ENCODE results near the gene AGL. TPM values are rescaled to one million over a fixed set of nuclear protein-coding genes. Genes with fewer than 3 reads are reported as not detected.

AGL gene
- total and polyA plus RNA-seq, 2 of the 13 experiments (the other 11 are each of a cell fraction or from before 2014, with no cell fraction given) = 4.3 to 13.1 TPM

GRCh38 chr1:99849744-99850458, at the start of gene AGL (continued):
- TF ChIP-seq TFE3 (CRISPR knock-in tag; IDR thresholded peaks at IDR 0.05) = no peak
- TF ChIP-seq ZSCAN5A (CRISPR knock-in tag; IDR thresholded peaks at IDR 0.05; ENCODE audit: borderline replicate concordance) = peak; percentile 61; the same call in 1 of the 2 replicates
- TF ChIP-seq SOX6 (IDR thresholded peaks at IDR 0.05) = no peak
- peak; percentile 72 for TF ChIP-seq SOX6 (CRISPR knock-in tag; IDR thresholded peaks at IDR 0.05)
- peak; percentile 75; the same call in 1 of the 2 replicates for TF ChIP-seq BRD4 (CRISPR knock-in tag; IDR thresholded peaks at IDR 0.05)
- TF ChIP-seq IRX3 (CRISPR knock-in tag; IDR thresholded peaks at IDR 0.05; ENCODE audit: borderline replicate concordance, low read depth) = peak; percentile 93
- TF ChIP-seq TFDP1 (CRISPR knock-in tag; IDR thresholded peaks at IDR 0.05; ENCODE audit: borderline replicate concordance) = peak; percentile 85
- TF ChIP-seq ZNF800 (CRISPR knock-in tag; IDR thresholded peaks at IDR 0.05) = peak; percentile 92
- TF ChIP-seq ZNF614 (CRISPR knock-in tag; IDR thresholded peaks at IDR 0.05; ENCODE audit: borderline replicate concordance) = no peak; the same call in 1 of the 2 replicates
- no peak for TF ChIP-seq ZNF589 (CRISPR knock-in tag; conservative IDR thresholded peaks at IDR 0.05)
- peak; percentile 96 for TF ChIP-seq ZFP91 (CRISPR knock-in tag; IDR thresholded peaks at IDR 0.05; ENCODE audit: borderline replicate concordance)
- peak; percentile 71; the same call in 1 of the 2 replicates for TF ChIP-seq ZNF512 (CRISPR knock-in tag; IDR thresholded peaks at IDR 0.05)
- 0 out of 2 replicates have a peak, but pooled peaks have one; percentile 63 for TF ChIP-seq RFXAP (CRISPR knock-in tag; IDR thresholded peaks at IDR 0.05; ENCODE audit: borderline replicate concordance)
- 0 out of 2 replicates have a peak, but pooled peaks have one; percentile 19 for TF ChIP-seq ZNF276 (CRISPR knock-in tag; IDR thresholded peaks at IDR 0.05; ENCODE audit: low read depth)

Data from HepG2 (cell line).